HepG2 (cell line): Measurements from ENCODE around the gene XXYLT1. TPM values are rescaled to one million over a fixed set of nuclear protein-coding genes. Genes with fewer than 3 reads are reported as not detected.

Experiments
- BCLAF1 ChIP-seq: fragments of 450-650 bp; IDR thresholded peaks from 2 replicates; pipeline ENCODE4 v1.6.1; 2017; ENCODE audit warnings: mild to moderate bottlenecking
- DDIT3 ChIP-seq: sonication (generic); formaldehyde crosslinking; IDR thresholded peaks from 2 replicates; pipeline ENCODE4 v1.4.0; 2020; ENCODE audit warnings: mild to moderate bottlenecking, missing genetic modification reagents
- DPF2 ChIP-seq: sonication (generic); formaldehyde crosslinking; IDR thresholded peaks from 2 replicates; pipeline ENCODE4 v1.4.0; 2020; ENCODE audit warnings: mild to moderate bottlenecking, low read depth, missing genetic modification reagents, borderline replicate concordance
- E2F5 ChIP-seq: sonication (generic); formaldehyde crosslinking; conservative IDR thresholded peaks from 2 replicates; pipeline ENCODE4 v1.4.0; 2020; ENCODE audit warnings: missing genetic modification reagents
- EP300 ChIP-seq, 3 experiments: sonication (generic) in 1 of 3; formaldehyde crosslinking in 1 of 3; IDR thresholded peaks; 2 replicates each; pipeline versions ENCODE4 v1.5.1 to v1.6.1; 2011 to 2020; ENCODE audit warnings: low read depth in 2 of 3, low read length in 2 of 3, borderline replicate concordance in 1 of 3, improper control_type of control experiment in 1 of 3, mild to moderate bottlenecking in 1 of 3, missing genetic modification reagents in 1 of 3, moderate library complexity in 1 of 3
- MYC ChIP-seq: sonication (generic); formaldehyde crosslinking; IDR thresholded peaks from 2 replicates; pipeline ENCODE4 v1.9.0; 2021; ENCODE audit warnings: missing genetic modification reagents, borderline replicate concordance
- NR2C2 ChIP-seq: sonication (generic); formaldehyde crosslinking; IDR thresholded peaks from 2 replicates; pipeline ENCODE4 v1.4.0; 2020; ENCODE audit warnings: missing genetic modification reagents, mild to moderate bottlenecking, moderate library complexity, borderline replicate concordance
- RARG ChIP-seq: sonication (generic); formaldehyde crosslinking; IDR thresholded peaks from 2 replicates; pipeline ENCODE4 v1.4.0; 2020; ENCODE audit warnings: low read depth, mild to moderate bottlenecking, missing genetic modification reagents
- THAP11 ChIP-seq: IDR thresholded peaks from 2 replicates; pipeline ENCODE4 v1.6.1; 2016; ENCODE audit warnings: missing biosample characterization, missing genetic modification reagents
- U2AF2 ChIP-seq: fragments of 200-400 bp; formaldehyde crosslinking; IDR thresholded peaks from 2 replicates; pipeline ENCODE4 v1.6.1; 2017; ENCODE audit warnings: low read depth, mild to moderate bottlenecking, low read length
- ZFY ChIP-seq: sonication (generic); formaldehyde crosslinking; IDR thresholded peaks from 2 replicates; pipeline ENCODE4 v1.4.0; 2020; ENCODE audit warnings: missing genetic modification reagents
- ZMAT3 ChIP-seq: sonication (generic); formaldehyde crosslinking; conservative IDR thresholded peaks from 2 replicates; pipeline ENCODE4 v1.7.0; 2021; ENCODE audit warnings: missing genetic modification reagents
- ZNF12 ChIP-seq: sonication (generic); formaldehyde crosslinking; IDR thresholded peaks from 2 replicates; pipeline ENCODE4 v1.5.0; 2020; ENCODE audit warnings: missing genetic modification reagents
- ZNF160 ChIP-seq: sonication (generic); formaldehyde crosslinking; IDR thresholded peaks from 2 replicates; pipeline ENCODE4 v1.8.0; 2022; ENCODE audit warnings: mild to moderate bottlenecking, inconsistent platforms, missing genetic modification reagents
- ZNF274 ChIP-seq: sonication (generic); formaldehyde crosslinking; IDR thresholded peaks from 2 replicates; pipeline ENCODE4 v1.5.1; 2020; ENCODE audit warnings: mild to moderate bottlenecking, missing genetic modification reagents
- ZNF546 ChIP-seq: sonication (generic); formaldehyde crosslinking; conservative IDR thresholded peaks from 2 replicates; pipeline ENCODE4 v1.8.1; 2023; ENCODE audit warnings: mild to moderate bottlenecking, missing genetic modification reagents
- ZSCAN25 ChIP-seq: sonication (generic); formaldehyde crosslinking; IDR thresholded peaks from 2 replicates; pipeline ENCODE4 v1.8.0; 2022; ENCODE audit warnings: mild to moderate bottlenecking, missing genetic modification reagents
- ZSCAN9 ChIP-seq: IDR thresholded peaks from 2 replicates; pipeline ENCODE4 v1.6.1; 2016; ENCODE audit warnings: borderline replicate concordance
- polyA plus RNA-seq, 8 experiments: library from polyadenylated mRNA; depleted of rRNA in 3 of 8; stranded (reverse) in 7 of 8; unstranded in 1 of 8; fragments of >200 nt; fragmentation: Illumina TruSeq in 4 of 8; extraction: Trizol in 4 of 8; gene quantifications; 2 replicates each; pipeline versions ENCODE4 v1.2.1 to v1.2.3, GENCODE V29; 2011 to 2016; ENCODE audit warnings: low read depth in 4 of 8, missing spikeins in 1 of 8, mixed read lengths in 1 of 8; ENCODE audit not compliant: insufficient read depth in 1 of 8
- total RNA-seq, 5 experiments: library from RNA; depleted of rRNA; stranded (reverse); fragments of >200 nt; fragmentation: Illumina TruSeq; extraction: Trizol; gene quantifications; 2 replicates each; pipeline ENCODE4 v1.2.3, GENCODE V29; 2016; ENCODE audit warnings: low read depth in 1 of 5
- TF ChIP-seq, protein P1 (sequence below), 2 experiments: fragments of 450-650 bp in 1 of 2; sonication (generic) in 1 of 2; formaldehyde crosslinking; IDR thresholded peaks; 2 replicates each; pipeline versions ENCODE4 v1.5.0 to v1.8.0; 2020 to 2022; ENCODE audit warnings: mild to moderate bottlenecking in 1 of 2, missing genetic modification reagents in 1 of 2
- TF ChIP-seq, protein P2 (sequence below): sonication (generic); formaldehyde crosslinking; IDR thresholded peaks from 2 replicates; pipeline ENCODE4 v1.4.0; 2020; ENCODE audit warnings: missing genetic modification reagents
- TF ChIP-seq, protein P3 (sequence below): sonication (generic); formaldehyde crosslinking; IDR thresholded peaks from 2 replicates; pipeline ENCODE4 v1.5.0; 2020; ENCODE audit warnings: missing genetic modification reagents

The XXYLT1 gene
- total and polyA plus RNA-seq, 2 of the 13 experiments (the other 11 are each of a cell fraction or from before 2014, with no cell fraction given) = 17.7 to 19.0 TPM

DNA sequence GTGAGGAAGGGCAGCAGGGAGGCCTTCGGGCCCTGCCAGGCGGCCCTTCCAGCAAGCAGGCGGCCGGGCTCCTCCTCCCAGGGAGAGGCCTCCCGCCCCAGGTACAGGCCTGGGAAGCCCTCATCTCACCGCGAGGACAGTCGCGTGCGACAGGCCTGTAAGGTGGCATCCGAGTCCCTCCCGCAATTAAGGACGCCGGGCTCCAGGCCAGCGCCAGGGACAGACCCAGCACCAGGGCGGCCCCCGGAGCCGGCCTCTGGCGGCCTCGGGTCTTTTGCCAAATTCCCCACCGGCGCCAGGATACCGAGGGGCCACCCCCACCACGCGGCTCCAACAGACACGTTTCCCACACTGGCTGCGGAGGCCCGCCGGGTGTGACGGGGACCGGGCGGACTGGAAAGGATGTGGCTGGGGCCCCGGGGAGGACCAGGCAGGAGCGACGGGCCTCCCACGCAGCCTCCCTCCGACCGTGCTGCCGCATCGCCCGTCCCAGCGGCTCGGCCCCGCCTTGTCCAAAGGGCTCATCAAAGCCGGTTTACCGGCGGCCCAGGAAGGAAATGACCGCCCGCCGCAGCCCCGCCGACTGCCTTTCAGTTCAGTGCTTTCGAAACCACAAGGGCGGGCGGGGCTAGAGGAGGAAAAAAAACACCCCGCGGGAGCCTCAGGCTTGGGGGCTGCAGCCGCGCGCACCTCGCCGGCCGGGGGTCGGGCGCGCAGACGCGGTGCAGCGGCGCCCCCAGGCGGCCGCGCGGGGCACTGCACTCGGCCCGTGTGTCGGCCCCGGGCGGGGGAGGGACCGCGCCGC, 11.3 kb downstream of the XXYLT1 start (continued):
- TF ChIP-seq, protein P1, sequence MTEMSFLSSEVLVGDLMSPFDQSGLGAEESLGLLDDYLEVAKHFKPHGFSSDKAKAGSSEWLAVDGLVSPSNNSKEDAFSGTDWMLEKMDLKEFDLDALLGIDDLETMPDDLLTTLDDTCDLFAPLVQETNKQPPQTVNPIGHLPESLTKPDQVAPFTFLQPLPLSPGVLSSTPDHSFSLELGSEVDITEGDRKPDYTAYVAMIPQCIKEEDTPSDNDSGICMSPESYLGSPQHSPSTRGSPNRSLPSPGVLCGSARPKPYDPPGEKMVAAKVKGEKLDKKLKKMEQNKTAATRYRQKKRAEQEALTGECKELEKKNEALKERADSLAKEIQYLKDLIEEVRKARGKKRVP (CRISPR knock-in tag; IDR thresholded peaks at IDR 0.05) = peak in 1 of 2 experiments; percentile 61; a peak in 2 of 4 replicates
- TF ChIP-seq ZNF160 (CRISPR knock-in tag) = no peak
- TF ChIP-seq BCLAF1 = no peak
- peak; percentile 46; the same call in 1 of the 2 replicates for TF ChIP-seq ZNF546 (CRISPR knock-in tag)
- TF ChIP-seq RARG (CRISPR knock-in tag) = 0 out of 2 replicates have a peak, but pooled peaks have one; percentile 82
- TF ChIP-seq EP300 (IDR thresholded peaks at IDR 0.05; ENCODE audit: low read depth in 2 of 2, low read length in 2 of 2) = peak in 1 of 2 experiments; percentile 67; a peak in 1 of 4 replicates
- TF ChIP-seq EP300 (CRISPR knock-in tag; IDR thresholded peaks at IDR 0.05; ENCODE audit: borderline replicate concordance) = 0 out of 2 replicates have a peak, but pooled peaks have one; percentile 66
- TF ChIP-seq ZFY (CRISPR knock-in tag) = peak; percentile 98
- TF ChIP-seq MYC = peak; percentile 88
- TF ChIP-seq ZSCAN9 = 0 out of 2 replicates have a peak, but pooled peaks have one; percentile 61
- TF ChIP-seq NR2C2 (CRISPR knock-in tag) = peak; percentile 80
- 0 out of 2 replicates have a peak, but pooled peaks have one; percentile 1 for TF ChIP-seq E2F5 (CRISPR knock-in tag)
- TF ChIP-seq DPF2 = peak; percentile 53
- no peak for TF ChIP-seq U2AF2
- TF ChIP-seq DDIT3 (CRISPR knock-in tag) = no peak
- TF ChIP-seq, protein P2, sequence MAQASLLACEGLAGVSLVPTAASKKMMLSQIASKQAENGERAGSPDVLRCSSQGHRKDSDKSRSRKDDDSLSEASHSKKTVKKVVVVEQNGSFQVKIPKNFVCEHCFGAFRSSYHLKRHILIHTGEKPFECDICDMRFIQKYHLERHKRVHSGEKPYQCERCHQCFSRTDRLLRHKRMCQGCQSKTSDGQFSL (CRISPR knock-in tag) = peak; percentile 50; the same call in 1 of the 2 replicates
- TF ChIP-seq ZSCAN25 (CRISPR knock-in tag) = peak; percentile 73; the same call in 1 of the 2 replicates
- TF ChIP-seq, protein P3, sequence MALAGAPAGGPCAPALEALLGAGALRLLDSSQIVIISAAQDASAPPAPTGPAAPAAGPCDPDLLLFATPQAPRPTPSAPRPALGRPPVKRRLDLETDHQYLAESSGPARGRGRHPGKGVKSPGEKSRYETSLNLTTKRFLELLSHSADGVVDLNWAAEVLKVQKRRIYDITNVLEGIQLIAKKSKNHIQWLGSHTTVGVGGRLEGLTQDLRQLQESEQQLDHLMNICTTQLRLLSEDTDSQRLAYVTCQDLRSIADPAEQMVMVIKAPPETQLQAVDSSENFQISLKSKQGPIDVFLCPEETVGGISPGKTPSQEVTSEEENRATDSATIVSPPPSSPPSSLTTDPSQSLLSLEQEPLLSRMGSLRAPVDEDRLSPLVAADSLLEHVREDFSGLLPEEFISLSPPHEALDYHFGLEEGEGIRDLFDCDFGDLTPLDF (CRISPR knock-in tag) = 0 out of 2 replicates have a peak, but pooled peaks have one; percentile 44
- TF ChIP-seq THAP11 (CRISPR knock-in tag) = peak; percentile 64; the same call in 1 of the 2 replicates
- TF ChIP-seq ZMAT3 = peak; percentile 24
- TF ChIP-seq ZNF12 (CRISPR knock-in tag) = peak; percentile 47; the same call in 1 of the 2 replicates
- peak; percentile 33; the same call in 1 of the 2 replicates for TF ChIP-seq ZNF274 (CRISPR knock-in tag)
